T-helper 9 cell (primary cell): ENCODE results near the gene IL12RB2.
"Not testable (repeated sequence)": the region's sequence is repeated elsewhere in the genome, so short reads cannot be mapped to it uniquely, and the experiment has no call there.

Experiments used
- DNase-seq: peaks from one replicate; pipeline ENCODE4 v3.0.0-alpha.2; 2020

IL12RB2 gene

GRCh38 chr1:67400029-67400786, 92.5 kb downstream of the IL12RB2 start:
- DNase-seq: not testable (repeated sequence)

GRCh38 chr1:67401443-67401842, 93.8 kb downstream of the IL12RB2 start:
- DNase-seq: no peak

GRCh38 chr1:67404212-67404620, 96.5 kb downstream of the IL12RB2 start:
- DNase-seq: no peak

GRCh38 chr1:67405473-67406245, 98.0 kb downstream of the IL12RB2 start:
- no peak for DNase-seq

- DNase-seq: no peak
Measured at GRCh38 chr1:67407498-67407897, 99.8 kb downstream of the IL12RB2 start.

- no peak for DNase-seq
Measured at GRCh38 chr1:67408148-67408547, 100.5 kb downstream of the IL12RB2 start.

GRCh38 chr1:67413101-67413500, 105.4 kb downstream of the IL12RB2 start:
- DNase-seq: not testable (repeated sequence)

- DNase-seq: no peak
Measured at GRCh38 chr1:67414574-67414973, 106.9 kb downstream of the IL12RB2 start.

- no peak for DNase-seq
Measured at GRCh38 chr1:67415041-67415440, 107.4 kb downstream of the IL12RB2 start.

- not testable (repeated sequence) for DNase-seq
Measured at GRCh38 chr1:67417733-67418132, 110.1 kb downstream of the IL12RB2 start.

GRCh38 chr1:67418839-67419586, 111.3 kb downstream of the IL12RB2 start:
- DNase-seq: no peak

GRCh38 chr1:67420835-67421492, 113.3 kb downstream of the IL12RB2 start:
- no peak for DNase-seq

GRCh38 chr1:67427465-67427864, 119.8 kb downstream of the IL12RB2 start:
- DNase-seq: no peak

GRCh38 chr1:67427947-67428346, 120.3 kb downstream of the IL12RB2 start:
- DNase-seq: no peak

- DNase-seq: peak; percentile 4
Measured at GRCh38 chr1:67429011-67429527, 121.4 kb downstream of the IL12RB2 start.

- DNase-seq: peak; percentile 14
Measured at GRCh38 chr1:67429528-67430357, 122.1 kb downstream of the IL12RB2 start.

- peak; percentile 91 for DNase-seq
Measured at GRCh38 chr1:67430358-67431155, 122.9 kb downstream of the IL12RB2 start, which contains the start of gene SERBP1. SERBP1 (minus strand) TSS chr1:67430402; CDS start chr1:67430300, 102 bp downstream.

- no peak for DNase-seq
Measured at GRCh38 chr1:67431156-67431765, 123.6 kb downstream of the IL12RB2 start.

GRCh38 chr1:67431869-67432578, 124.4 kb downstream of the IL12RB2 start:
- no peak for DNase-seq
